Measurements from ENCODE around the gene HSD17B11. TPM values are rescaled to one million over a fixed set of nuclear protein-coding genes. Genes with fewer than 3 reads are reported as not detected.

Gene HSD17B11
- total RNA-seq, 1 donor from 2014 or later: 30.8 TPM

GRCh38 chr4:87326460-87326859 lies 64.5 kb downstream of the HSD17B11 start:
- Mint-ChIP-seq H3K4me3 (no peak overlapping the region), H3K9me3 (peaks cover 8% of the 10 kb centered on the region), H3K36me3 (peaks cover 2% of the 10 kb centered on the region), H3K27ac (no peak overlapping the region), H3K27me3 (ENCODE audit: insufficient read depth, low read depth) (no peaks in the 10 kb centered on the region), H3K4me1 (no peaks in the 10 kb centered on the region)
- no peak overlapping the region for H3K27ac ChIP-seq
- H3K4me1 ChIP-seq: no peaks in the 10 kb centered on the region
- no peak overlapping the region for H3K4me2 ChIP-seq
- no peak for DNase-seq (ENCODE audit: low spot score)
- no peaks in the 10 kb centered on the region for H3K36me3 ChIP-seq
- no peaks in the 10 kb centered on the region for H3K27me3 ChIP-seq
- no peaks in the 10 kb centered on the region for H3K9me3 ChIP-seq (ENCODE audit: low read depth)
- no peak overlapping the region for H3K4me3 ChIP-seq
- H3K79me2 ChIP-seq (ENCODE audit: low read depth): no peaks in the 10 kb centered on the region
- no peak overlapping the region for H3K9ac ChIP-seq
- H2AFZ ChIP-seq (replicated peaks): no peak overlapping the region
- H4K20me1 ChIP-seq (ENCODE audit: low read depth): no peaks in the 10 kb centered on the region
- TF ChIP-seq EZH2phosphoT487 (IDR thresholded peaks at IDR 0.05) (no peak), CTCF (IDR thresholded peaks at IDR 0.05) (no peak), EZH2 (IDR thresholded peaks at IDR 0.05) (no peak)
- no peaks in the 10 kb centered on the region for H3F3A ChIP-seq (ENCODE audit: low read depth)

- Histone ChIP-seq H3K36me3 (no peaks in the 10 kb centered on the region), H4K20me1 (ENCODE audit: low read depth) (no peaks in the 10 kb centered on the region), H3K4me1 (no peaks in the 10 kb centered on the region), H3K9ac (no peak within 1 kb of the TSS), H3K27ac (no peak within 1 kb of the TSS), H3K4me2 (no peak within 1 kb of the TSS), H3F3A (ENCODE audit: low read depth) (no peaks in the 10 kb centered on the region), H3K27me3 (no peaks in the 10 kb centered on the region), H2AFZ (replicated peaks) (no peak within 1 kb of the TSS), H3K4me3 (no peak within 1 kb of the TSS), H3K9me3 (ENCODE audit: low read depth) (no peaks in the 10 kb centered on the region), H3K79me2 (ENCODE audit: low read depth) (no peaks in the 10 kb centered on the region)
- H3K4me1 Mint-ChIP-seq: no peaks in the 10 kb centered on the region
- H3K27ac Mint-ChIP-seq: peak within 1 kb of the TSS; percentile 12
- peaks cover 2% of the 10 kb centered on the region for H3K36me3 Mint-ChIP-seq
- H3K9me3 Mint-ChIP-seq: peaks cover 2% of the 10 kb centered on the region
- no peak within 1 kb of the TSS for H3K4me3 Mint-ChIP-seq
- DNase-seq (ENCODE audit: low spot score): no peak
- H3K27me3 Mint-ChIP-seq (ENCODE audit: insufficient read depth, low read depth): no peaks in the 10 kb centered on the region
- TF ChIP-seq EZH2phosphoT487 (IDR thresholded peaks at IDR 0.05) (no peak), EZH2 (IDR thresholded peaks at IDR 0.05) (no peak), CTCF (IDR thresholded peaks at IDR 0.05) (no peak)
These were observed 68.2 kb downstream of the HSD17B11 start, which contains the start of gene HSD17B13 for GRCh38 chr4:87322754-87323153. Gene HSD17B13 (minus strand): TSS chr4:87322882. CDS start chr4:87322841, 41 bp downstream.

GRCh38 chr4:87321888-87322287 lies 69.1 kb downstream of the HSD17B11 start:
- H3K9me3 ChIP-seq (ENCODE audit: low read depth): no peaks in the 10 kb centered on the region
- H3K9ac ChIP-seq: no peak overlapping the region
- H3K79me2 ChIP-seq (ENCODE audit: low read depth): no peaks in the 10 kb centered on the region
- no peaks in the 10 kb centered on the region for H3K36me3 ChIP-seq
- Mint-ChIP-seq H3K27me3 (ENCODE audit: insufficient read depth, low read depth) (no peaks in the 10 kb centered on the region), H3K4me3 (no peak overlapping the region), H3K4me1 (no peaks in the 10 kb centered on the region), H3K9me3 (peaks cover 2% of the 10 kb centered on the region), H3K36me3 (peaks cover 2% of the 10 kb centered on the region), H3K27ac (no peak overlapping the region)
- no peaks in the 10 kb centered on the region for H3F3A ChIP-seq (ENCODE audit: low read depth)
- no peaks in the 10 kb centered on the region for H4K20me1 ChIP-seq (ENCODE audit: low read depth)
- H3K4me2 ChIP-seq: no peak overlapping the region
- H3K27ac ChIP-seq: no peak overlapping the region
- DNase-seq (ENCODE audit: low spot score): no peak
- H2AFZ ChIP-seq (replicated peaks): no peak overlapping the region
- no peak overlapping the region for H3K4me3 ChIP-seq
- no peak for TF ChIP-seq EZH2 (IDR thresholded peaks at IDR 0.05)
- TF ChIP-seq EZH2phosphoT487 (IDR thresholded peaks at IDR 0.05): no peak
- no peak for TF ChIP-seq CTCF (IDR thresholded peaks at IDR 0.05)
- no peaks in the 10 kb centered on the region for H3K4me1 ChIP-seq
- H3K27me3 ChIP-seq: no peaks in the 10 kb centered on the region
